DMS153 (cell line): Measurements from ENCODE around the gene PAX2.

Experiments
- DNase-seq: peaks from one replicate; lab custom pipeline; 2025; lab: John Stamatoyannopoulos, UW

PAX2 gene

DNA sequence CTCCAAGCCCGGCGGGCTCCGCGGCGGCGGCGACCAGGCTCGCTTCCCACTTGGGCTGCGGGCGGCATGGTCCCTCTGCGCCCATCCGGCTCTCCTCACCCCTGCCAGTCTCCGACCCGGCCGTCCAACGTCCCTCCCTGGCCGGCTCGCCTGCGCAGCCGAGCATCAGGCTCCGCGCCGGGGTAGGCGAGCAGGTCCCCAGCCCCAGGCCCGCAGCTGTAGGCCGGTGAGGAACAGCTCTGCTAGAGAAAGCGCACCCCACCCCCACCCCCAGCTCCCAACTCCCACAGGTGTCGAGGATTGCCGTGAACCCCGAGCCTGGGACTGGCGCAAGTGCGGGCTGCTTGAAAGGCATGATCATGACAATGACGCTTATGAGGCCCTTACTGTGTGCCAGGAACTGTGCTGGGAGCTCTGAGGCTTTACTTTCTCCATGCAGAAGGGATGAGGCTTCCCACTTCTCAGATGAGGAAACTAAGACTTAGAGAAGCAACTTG lies 20.8 kb upstream of the PAX2 start:
- DNase-seq = no peak

DNA sequence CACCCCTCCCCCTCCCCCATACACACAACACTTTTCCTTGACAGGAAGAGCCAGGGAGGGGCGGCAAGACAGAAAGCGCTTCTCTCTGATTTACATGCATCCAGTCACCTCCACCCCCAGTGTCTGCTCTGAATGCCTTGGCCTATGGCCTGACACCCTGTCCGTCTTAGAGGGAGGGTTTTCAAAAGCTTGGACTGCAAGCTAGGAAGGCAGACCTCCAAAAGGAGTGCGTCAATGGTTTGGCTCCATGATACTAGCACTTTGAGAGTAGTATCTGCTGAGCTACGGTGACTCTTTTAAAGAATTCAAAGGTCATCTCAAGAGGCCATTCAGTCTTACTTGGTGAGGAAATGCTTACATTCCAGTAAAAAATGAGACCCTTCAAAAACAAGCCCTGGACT lies 20.3 kb upstream of the PAX2 start:
- no peak for DNase-seq

GRCh38 chr10:100725869-100726426 lies 19.4 kb upstream of the PAX2 start:
- no peak for DNase-seq

GRCh38 chr10:100727808-100728207 lies 17.6 kb upstream of the PAX2 start:
- DNase-seq = no peak

DNA sequence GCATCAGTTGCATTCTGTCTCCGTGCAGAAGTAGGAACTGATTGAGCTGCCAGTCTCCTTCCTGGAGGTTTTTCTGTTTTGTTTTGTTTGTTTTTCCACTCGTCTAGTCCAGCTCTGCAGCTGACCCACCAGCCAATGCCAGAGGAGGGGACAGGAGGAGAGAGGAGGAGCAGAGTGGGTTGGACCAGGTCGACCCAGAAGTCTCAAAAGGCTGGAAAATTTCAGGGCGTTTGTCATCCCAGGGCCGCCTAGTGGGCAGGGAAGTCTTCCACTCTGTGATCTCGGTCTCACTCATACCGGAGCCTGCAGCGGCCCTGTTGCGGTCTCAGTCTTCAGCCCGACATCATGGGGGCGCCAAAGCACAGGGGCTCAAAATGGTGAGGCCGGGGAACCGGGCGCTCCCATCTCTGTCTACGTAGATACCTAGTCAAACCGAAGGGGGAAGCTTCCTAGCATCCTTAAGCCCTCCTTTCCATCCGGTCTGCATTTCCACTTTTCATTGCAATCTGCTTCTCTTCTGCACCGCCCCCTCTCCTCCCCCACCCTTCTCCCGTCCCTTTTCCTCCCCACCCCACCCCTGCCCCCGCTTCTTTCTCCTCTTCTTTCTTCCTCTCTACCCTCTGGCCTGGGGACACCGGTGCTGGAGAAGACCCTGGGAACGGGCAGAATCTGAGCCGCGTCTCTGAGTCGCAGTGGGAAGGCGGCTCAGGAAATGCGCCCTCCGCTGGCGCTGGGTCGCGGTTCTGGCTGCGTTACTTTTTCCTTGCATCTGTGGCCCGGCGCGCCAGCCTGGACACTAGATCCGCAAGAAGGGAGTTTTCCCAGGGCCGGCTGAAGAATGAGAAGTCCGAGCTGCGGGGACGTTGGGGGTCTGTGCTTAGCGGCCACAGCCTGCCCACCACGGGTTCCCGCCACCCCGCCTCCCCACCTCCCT lies 16.2 kb upstream of the PAX2 start:
- DNase-seq = no peak

- no peak for DNase-seq
Measured at GRCh38 chr10:100729862-100730724, 15.3 kb upstream of the PAX2 start.

DNA sequence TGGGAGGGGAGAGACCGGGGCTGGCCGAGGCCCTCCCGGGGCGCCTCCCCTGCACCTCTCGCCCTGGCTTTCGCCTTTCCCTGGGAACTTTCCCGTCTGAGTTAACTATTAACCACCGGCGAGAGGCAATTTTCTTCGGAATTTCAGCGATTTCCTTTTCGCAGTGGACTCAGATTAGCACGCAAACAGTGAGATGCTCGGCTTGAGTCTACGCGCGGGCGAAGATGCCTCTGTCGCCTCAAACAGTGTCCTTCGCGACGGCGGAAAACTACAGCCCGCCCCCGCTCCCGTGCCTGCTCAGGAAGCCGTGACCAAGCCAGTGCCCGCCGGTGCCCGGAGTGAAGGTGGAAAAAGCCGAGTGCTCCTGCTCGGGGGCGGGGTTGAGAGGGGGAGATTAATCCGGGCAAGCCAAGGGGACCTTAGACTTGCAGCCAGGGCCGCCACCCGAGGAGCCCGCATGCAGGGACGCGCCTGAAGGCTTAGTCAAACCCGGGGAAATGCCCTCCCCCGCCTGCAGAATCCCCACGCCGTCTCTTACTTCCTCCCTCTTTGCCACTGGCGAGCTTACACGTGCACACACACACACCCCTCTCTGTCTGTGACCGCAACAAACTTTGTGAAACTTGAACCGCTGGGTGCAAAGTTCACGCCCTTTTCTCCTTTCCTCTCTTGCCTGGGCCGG lies 14.5 kb upstream of the PAX2 start:
- no peak for DNase-seq

- DNase-seq = no peak
Measured at GRCh38 chr10:100731407-100732240, 13.8 kb upstream of the PAX2 start.

DNA sequence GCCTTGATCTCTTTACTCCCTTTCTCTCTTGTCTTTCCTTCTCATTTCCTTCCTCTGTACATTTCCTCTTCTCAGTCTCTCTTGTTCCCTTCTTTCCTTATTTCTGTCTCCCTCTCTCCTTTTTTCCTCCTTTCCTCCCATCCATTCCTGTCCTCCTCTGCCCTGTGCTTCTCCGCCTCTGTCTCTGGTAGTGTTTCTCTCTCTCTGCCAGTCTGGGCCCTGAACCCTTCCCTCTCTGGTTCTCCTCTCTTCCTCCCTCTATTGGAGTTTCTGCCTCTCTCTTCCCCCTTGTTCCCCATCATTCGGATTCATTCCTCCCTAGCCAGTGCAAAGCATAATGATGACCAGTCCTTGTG lies 13.2 kb upstream of the PAX2 start:
- DNase-seq = no peak

- DNase-seq = no peak
Measured at GRCh38 chr10:100733329-100733728, 12.1 kb upstream of the PAX2 start.

DNA sequence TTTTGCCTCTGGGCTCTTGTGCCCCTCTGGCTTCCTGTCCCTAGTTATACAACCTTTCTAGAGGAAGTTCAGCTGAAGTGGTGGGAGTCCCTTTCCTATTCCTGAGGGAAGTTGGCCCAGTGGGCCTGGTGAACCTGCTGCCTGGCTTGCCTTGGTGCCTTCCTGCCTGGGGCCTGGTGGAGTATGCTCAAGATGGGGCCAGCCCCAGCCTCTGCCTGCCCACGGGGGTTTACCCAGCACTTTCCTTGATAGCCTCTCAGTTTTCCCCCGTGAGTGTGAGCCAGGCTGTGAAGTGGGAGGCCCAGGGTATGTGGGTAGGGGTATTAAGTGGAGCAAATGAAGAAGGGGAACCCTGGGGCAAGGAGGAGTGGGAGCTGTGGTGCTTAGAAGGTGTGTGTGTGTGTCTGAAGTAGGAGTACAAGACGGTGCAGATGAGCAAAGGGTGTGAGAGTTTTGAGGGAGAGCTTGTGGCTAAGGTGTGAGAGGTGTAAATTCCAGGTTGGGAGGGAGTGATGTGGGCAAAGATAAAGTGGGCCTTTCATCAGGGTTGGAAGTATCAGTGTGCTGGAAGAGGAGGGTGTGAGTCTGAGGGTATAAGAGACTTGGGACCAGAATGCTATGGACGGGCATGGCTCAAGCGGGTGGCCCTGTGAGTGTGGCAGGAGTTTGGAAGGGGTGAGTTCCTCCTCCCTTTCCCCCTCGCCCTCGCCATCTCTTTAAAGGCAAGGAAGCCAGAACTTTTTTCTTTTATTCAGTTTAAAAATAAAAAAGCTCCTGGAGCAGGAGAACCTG lies 10.9 kb upstream of the PAX2 start:
- DNase-seq = no peak

- DNase-seq = no peak
Measured at GRCh38 chr10:100735087-100735336, 10.4 kb upstream of the PAX2 start.

DNA sequence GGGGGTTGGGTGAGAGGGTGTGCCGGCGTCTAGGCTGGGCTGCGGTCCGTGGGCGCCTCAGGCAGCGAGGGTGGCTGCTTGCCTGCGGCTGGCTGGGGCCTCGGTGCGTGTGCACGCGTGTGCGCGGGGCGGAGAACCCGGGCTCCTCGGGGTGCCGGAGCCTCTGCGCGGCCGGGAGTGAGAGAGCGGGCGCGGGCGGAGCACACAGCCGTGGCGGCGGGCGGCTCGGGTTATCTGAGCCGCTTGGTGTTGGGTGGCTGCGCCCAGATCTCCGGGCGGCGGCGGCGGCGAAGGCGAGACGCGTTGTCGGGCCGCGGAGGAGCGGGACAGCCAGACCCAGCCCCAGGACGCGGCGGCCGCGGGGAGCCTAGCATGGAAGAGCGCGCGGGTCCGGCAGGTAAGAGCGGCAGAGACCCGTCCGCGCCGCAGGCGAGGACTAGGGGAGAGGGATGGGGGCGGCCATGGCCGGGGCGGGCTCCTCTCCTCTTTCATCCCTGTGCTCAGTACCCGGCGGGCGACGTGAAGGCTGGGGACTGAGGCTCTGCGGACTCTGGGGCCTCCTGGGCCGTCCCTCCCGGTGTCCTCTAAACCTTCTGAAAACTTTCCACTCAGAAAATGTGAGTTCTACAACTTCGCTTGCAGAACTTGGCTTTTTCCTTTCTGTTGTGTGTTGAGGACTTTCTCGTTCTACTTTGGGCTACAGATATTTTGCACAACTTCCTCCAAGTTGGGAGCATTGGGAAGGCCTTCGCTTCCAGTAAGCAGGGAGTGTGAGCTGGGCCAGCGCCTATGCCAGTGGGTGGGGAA lies 9.8 kb upstream of the PAX2 start:
- DNase-seq = no peak

DNA sequence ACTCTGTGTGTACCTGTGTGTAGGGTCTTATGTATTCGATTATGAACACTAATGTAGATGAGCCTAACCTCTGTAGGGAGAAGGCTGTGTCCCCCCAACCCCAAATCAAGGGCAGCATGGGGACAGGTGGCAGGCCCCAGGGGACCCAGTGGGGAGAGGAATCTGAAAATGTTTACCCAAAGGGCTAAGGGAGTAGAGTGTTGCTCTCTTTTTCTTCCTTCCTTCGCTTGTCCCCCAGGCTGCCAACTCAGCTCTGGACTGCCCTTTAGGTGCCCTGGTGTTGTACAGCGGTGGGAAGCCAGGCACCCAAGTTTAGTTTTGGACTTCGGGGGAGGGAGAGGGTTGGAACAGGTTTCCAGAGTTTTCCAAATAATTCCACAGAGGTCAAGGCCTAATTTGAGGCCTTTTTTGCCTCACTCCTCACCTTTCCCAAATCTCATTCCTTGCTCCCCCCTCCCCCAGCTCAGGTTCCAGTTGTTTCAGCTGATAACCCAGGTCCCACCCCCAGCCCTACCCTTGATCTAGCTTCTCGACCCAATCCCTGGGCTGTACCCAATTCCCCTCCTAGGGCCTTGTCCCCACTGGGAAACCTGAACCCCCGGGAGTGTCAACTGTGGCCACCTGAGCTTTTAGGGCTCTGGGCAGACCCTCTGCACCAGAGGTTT lies 9.1 kb upstream of the PAX2 start:
- DNase-seq = no peak

DNA sequence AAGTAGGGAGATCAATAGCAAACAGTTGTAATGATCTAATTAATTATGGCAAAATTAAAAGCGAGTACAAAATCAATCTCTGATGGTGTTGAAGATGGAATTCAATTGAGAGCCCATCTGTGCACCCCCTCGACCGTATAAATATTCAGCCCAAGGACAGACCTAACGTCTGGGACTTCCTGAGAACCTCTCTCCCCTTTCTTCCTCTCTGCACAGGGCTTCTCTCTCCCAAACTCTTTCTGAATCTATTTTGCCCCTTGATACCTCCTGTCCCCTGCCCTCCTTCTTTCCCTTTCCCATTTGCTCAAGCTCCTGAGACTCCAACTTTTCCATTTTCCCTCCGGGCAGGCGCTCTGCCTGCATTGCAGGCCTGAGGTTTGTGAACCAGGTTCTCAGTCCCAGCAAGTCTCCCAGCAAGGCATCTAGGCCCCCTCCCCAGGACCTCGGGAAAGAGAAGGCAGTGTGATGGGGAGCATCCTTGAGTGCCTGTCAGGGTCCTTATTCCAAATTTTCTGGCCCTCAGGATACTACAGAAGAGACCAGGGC lies 8.5 kb upstream of the PAX2 start:
- DNase-seq = no peak

GRCh38 chr10:100737355-100738054 lies 7.9 kb upstream of the PAX2 start:
- no peak for DNase-seq

GRCh38 chr10:100738055-100738827 lies 7.1 kb upstream of the PAX2 start:
- no peak for DNase-seq
